ENCODE measurements around the gene CDCA7L.
"Not testable (repeated sequence)": the region's sequence is repeated elsewhere in the genome, so short reads cannot be mapped to it uniquely, and the experiment has no call there.

Gene CDCA7L

DNA sequence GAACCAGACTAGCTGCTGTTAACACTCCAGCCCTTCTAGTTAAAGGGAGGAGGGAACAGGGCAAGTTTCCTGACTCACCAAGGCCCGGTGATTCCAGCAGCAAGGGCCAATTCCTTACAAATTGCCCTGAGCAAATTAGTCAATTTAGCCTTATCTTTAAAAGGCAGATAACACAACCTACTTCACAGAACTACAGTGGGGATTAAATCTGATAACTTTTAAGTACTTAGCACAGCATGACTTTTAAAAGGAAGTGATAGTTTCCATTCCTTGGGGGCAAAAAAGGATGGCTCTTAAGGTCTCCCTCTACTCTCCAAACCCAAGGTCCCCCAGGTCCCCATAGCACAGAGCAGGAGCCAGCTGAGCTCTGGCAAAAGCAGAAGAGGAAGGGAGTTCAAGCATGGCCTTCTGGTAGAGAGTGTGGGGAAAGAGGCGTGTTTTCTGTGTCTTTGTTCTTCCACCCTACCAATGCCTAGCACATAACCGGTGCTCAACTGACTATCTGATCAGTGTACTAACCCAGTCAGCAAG is 4.0 kb downstream of the CDCA7L start:
- no peaks in the 10 kb centered on the region for H3K27me3 ChIP-seq (ENCODE audit: insufficient read depth, poor library complexity, severe bottlenecking)
- H3K36me3 ChIP-seq (ENCODE audit: low read depth) = peaks cover 33% of the 10 kb centered on the region
- H3K27ac ChIP-seq (ENCODE audit: poor library complexity, severe bottlenecking) = peak overlapping the region; percentile 85
- DNase-seq (ENCODE audit: low spot score) (no peak), ATAC-seq (ENCODE audit: low read depth) (peak; percentile 5; the same call in 1 of the 3 replicates)
- no peak for TF ChIP-seq CTCF (IDR thresholded peaks at IDR 0.05; ENCODE audit: poor library complexity, severe bottlenecking)
- peaks cover 2% of the 10 kb centered on the region for H3K9me3 ChIP-seq (ENCODE audit: severe bottlenecking)
- peaks cover 33% of the 10 kb centered on the region for H3K4me1 ChIP-seq (ENCODE audit: insufficient read depth, poor library complexity, severe bottlenecking)
- H3K4me3 ChIP-seq (ENCODE audit: severe bottlenecking) = no peak overlapping the region

GRCh38 chr7:21939858-21940372 is 5.8 kb downstream of the CDCA7L start:
- Histone ChIP-seq H3K9me3 (ENCODE audit: severe bottlenecking) (peaks cover 2% of the 10 kb centered on the region), H3K4me3 (ENCODE audit: severe bottlenecking) (no peak overlapping the region), H3K27me3 (ENCODE audit: insufficient read depth, poor library complexity, severe bottlenecking) (no peaks in the 10 kb centered on the region), H3K4me1 (ENCODE audit: insufficient read depth, poor library complexity, severe bottlenecking) (peaks cover 27% of the 10 kb centered on the region), H3K36me3 (ENCODE audit: low read depth) (peaks cover 45% of the 10 kb centered on the region), H3K27ac (ENCODE audit: poor library complexity, severe bottlenecking) (no peak overlapping the region)
- DNase-seq (ENCODE audit: low spot score) = no peak
- no peak for TF ChIP-seq CTCF (IDR thresholded peaks at IDR 0.05; ENCODE audit: poor library complexity, severe bottlenecking)
- ATAC-seq (ENCODE audit: low read depth) = no peak

- peaks cover 50% of the 10 kb centered on the region for H3K36me3 ChIP-seq (ENCODE audit: low read depth)
- TF ChIP-seq CTCF (IDR thresholded peaks at IDR 0.05; ENCODE audit: poor library complexity, severe bottlenecking) = no peak
- DNase-seq (ENCODE audit: low spot score) = no peak
Observed at GRCh38 chr7:21939136-21939857, 6.4 kb downstream of the CDCA7L start.

GRCh38 chr7:21938463-21938862 is 7.2 kb downstream of the CDCA7L start:
- H3K27ac ChIP-seq (ENCODE audit: poor library complexity, severe bottlenecking) = no peak overlapping the region
- peaks cover 2% of the 10 kb centered on the region for H3K9me3 ChIP-seq (ENCODE audit: severe bottlenecking)
- ATAC-seq (ENCODE audit: low read depth) = no peak
- DNase-seq (ENCODE audit: low spot score) = no peak
- H3K4me1 ChIP-seq (ENCODE audit: insufficient read depth, poor library complexity, severe bottlenecking) = peaks cover 24% of the 10 kb centered on the region
- H3K36me3 ChIP-seq (ENCODE audit: low read depth) = peaks cover 51% of the 10 kb centered on the region
- TF ChIP-seq CTCF (IDR thresholded peaks at IDR 0.05; ENCODE audit: poor library complexity, severe bottlenecking) = no peak
- no peak overlapping the region for H3K4me3 ChIP-seq (ENCODE audit: severe bottlenecking)
- no peaks in the 10 kb centered on the region for H3K27me3 ChIP-seq (ENCODE audit: insufficient read depth, poor library complexity, severe bottlenecking)

More at GRCh38 chr7:21939136-21939857, 6.4 kb downstream of the CDCA7L start:
- Histone ChIP-seq H3K27ac (ENCODE audit: poor library complexity, severe bottlenecking) (no peak overlapping the region), H3K4me3 (ENCODE audit: severe bottlenecking) (no peak overlapping the region), H3K9me3 (ENCODE audit: severe bottlenecking) (peaks cover 2% of the 10 kb centered on the region), H3K27me3 (ENCODE audit: insufficient read depth, poor library complexity, severe bottlenecking) (no peaks in the 10 kb centered on the region), H3K4me1 (ENCODE audit: insufficient read depth, poor library complexity, severe bottlenecking) (peaks cover 27% of the 10 kb centered on the region)
- ATAC-seq (ENCODE audit: low read depth) = peak; percentile 50

GRCh38 chr7:21934808-21935207 is 10.9 kb downstream of the CDCA7L start:
- H3K4me1 ChIP-seq (ENCODE audit: insufficient read depth, poor library complexity, severe bottlenecking) = peaks cover 9% of the 10 kb centered on the region
- no peaks in the 10 kb centered on the region for H3K27me3 ChIP-seq (ENCODE audit: insufficient read depth, poor library complexity, severe bottlenecking)
- no peak for TF ChIP-seq CTCF (IDR thresholded peaks at IDR 0.05; ENCODE audit: poor library complexity, severe bottlenecking)
- peaks cover 2% of the 10 kb centered on the region for H3K9me3 ChIP-seq (ENCODE audit: severe bottlenecking)
- no peak overlapping the region for H3K27ac ChIP-seq (ENCODE audit: poor library complexity, severe bottlenecking)
- peaks cover 45% of the 10 kb centered on the region for H3K36me3 ChIP-seq (ENCODE audit: low read depth)
- no peak for ATAC-seq (ENCODE audit: low read depth)
- no peak for DNase-seq (ENCODE audit: low spot score)
- no peak overlapping the region for H3K4me3 ChIP-seq (ENCODE audit: severe bottlenecking)

- not testable (repeated sequence) for H3K9me3 ChIP-seq (ENCODE audit: severe bottlenecking); H3K27me3 ChIP-seq (ENCODE audit: insufficient read depth, poor library complexity, severe bottlenecking); H3K4me1 ChIP-seq (ENCODE audit: insufficient read depth, poor library complexity, severe bottlenecking); DNase-seq (ENCODE audit: low spot score); H3K4me3 ChIP-seq (ENCODE audit: severe bottlenecking); H3K27ac ChIP-seq (ENCODE audit: poor library complexity, severe bottlenecking); ATAC-seq (ENCODE audit: low read depth)
- H3K36me3 ChIP-seq (ENCODE audit: low read depth) = peaks cover 38% of the 10 kb centered on the region
Observed at GRCh38 chr7:21933293-21933692, 12.4 kb downstream of the CDCA7L start.
